Fibroblast of lung (primary cell): ENCODE data around the gene PNMA8B. TPM values are rescaled to one million over a fixed set of nuclear protein-coding genes. Genes with fewer than 3 reads are reported as not detected.

ENCODE experiments used
- DNase-seq, 2 donors: peaks; one replicate each; pipeline versions ENCODE4 v3.0.0 to v3.0.0-alpha.2; 2010; ENCODE audit warnings: low read depth in 2 of 2
- H2AFZ ChIP-seq: 2 replicates; pipeline ENCODE4 v1.5.1; 2012; ENCODE audit warnings: low read length, control low read depth, inconsistent platforms
- H3K27ac ChIP-seq: 2 replicates; pipeline ENCODE4 v1.5.1; 2011; ENCODE audit warnings: low read length, control low read depth; ENCODE audit not compliant: insufficient read depth
- H3K27me3 ChIP-seq: 2 replicates; pipeline ENCODE4 v1.5.1; 2011; ENCODE audit warnings: mild to moderate bottlenecking, low read length; ENCODE audit not compliant: control insufficient read depth, insufficient read depth
- H3K36me3 ChIP-seq: 2 replicates; pipeline ENCODE4 v1.5.1; 2011; ENCODE audit warnings: low read length; ENCODE audit not compliant: control insufficient read depth, insufficient read depth
- H3K4me1 ChIP-seq: 2 replicates; pipeline ENCODE4 v1.5.1; 2011; ENCODE audit warnings: low read length; ENCODE audit not compliant: control insufficient read depth, insufficient read depth; ENCODE audit errors: extremely low read depth
- H3K4me2 ChIP-seq: 2 replicates; pipeline ENCODE4 v1.5.1; 2011; ENCODE audit warnings: low read length, control low read depth; ENCODE audit not compliant: insufficient read depth; ENCODE audit errors: extremely low read depth
- H3K4me3 ChIP-seq, 4 experiments: fragments of 200-600 bp in 1 of 4; sonication (generic) in 1 of 4; replicated peaks in 1 of 4; 2 replicates each; pipeline ENCODE4 v1.5.1; 2011 to 2016; ENCODE audit warnings: low read length in 4 of 4, low read depth in 3 of 4, mild to moderate bottlenecking in 3 of 4, control low read depth in 2 of 4, inconsistent platforms in 1 of 4, mixed read lengths in 1 of 4; ENCODE audit not compliant: insufficient read depth in 1 of 4; ENCODE audit errors: control extremely low read depth in 1 of 4
- H3K79me2 ChIP-seq: 2 replicates; pipeline ENCODE4 v1.5.1; 2012; ENCODE audit warnings: mild to moderate bottlenecking, low read length, inconsistent platforms; ENCODE audit not compliant: control insufficient read depth, insufficient read depth
- H3K9ac ChIP-seq: 2 replicates; pipeline ENCODE4 v1.5.1; 2011; ENCODE audit warnings: mild to moderate bottlenecking, low read length, control low read depth; ENCODE audit not compliant: insufficient read depth
- H3K9me3 ChIP-seq: 2 replicates; pipeline ENCODE4 v1.5.1; 2012; ENCODE audit warnings: low read depth, low read length; ENCODE audit not compliant: control insufficient read depth, insufficient read depth
- H4K20me1 ChIP-seq: 2 replicates; pipeline ENCODE4 v1.5.1; 2011; ENCODE audit warnings: low read length; ENCODE audit not compliant: control insufficient read depth, insufficient read depth; ENCODE audit errors: extremely low read depth
- CTCF ChIP-seq, 2 donors: IDR thresholded peaks in 1 of 2; conservative IDR thresholded peaks in 1 of 2; 1 replicate in 1 of 2; 2 replicates in 1 of 2; pipeline ENCODE4 v1.5.1; 2011 to 2012; ENCODE audit warnings: low read length in 2 of 2, control low read depth in 1 of 2, inconsistent platforms in 1 of 2, low read depth in 1 of 2, mild to moderate bottlenecking in 1 of 2
- EZH2 ChIP-seq: IDR thresholded peaks from 2 replicates; pipeline ENCODE4 v1.5.1; 2012; ENCODE audit warnings: low read length, control low read depth, mild to moderate bottlenecking; ENCODE audit errors: missing control alignments
- polyA plus RNA-seq, 2 donors: library from polyadenylated mRNA; depleted of rRNA in 1 of 2; stranded (reverse) in 1 of 2; unstranded in 1 of 2; fragments of >200 nt; gene quantifications; 2 replicates each; pipeline ENCODE4 v1.2.1, GENCODE V29; 2011 to 2012; ENCODE audit warnings: missing spikeins in 1 of 2
- total RNA-seq: library from RNA; depleted of rRNA; stranded (reverse); fragments of >200 nt; gene quantifications from 2 replicates; pipeline ENCODE4 v1.2.1, GENCODE V29; 2014

The PNMA8B gene
- total and polyA plus RNA-seq, 2 donors (not counting 1 experiment from before 2014, with no cell fraction given), result 0.14 to 1.7 TPM

DNA sequence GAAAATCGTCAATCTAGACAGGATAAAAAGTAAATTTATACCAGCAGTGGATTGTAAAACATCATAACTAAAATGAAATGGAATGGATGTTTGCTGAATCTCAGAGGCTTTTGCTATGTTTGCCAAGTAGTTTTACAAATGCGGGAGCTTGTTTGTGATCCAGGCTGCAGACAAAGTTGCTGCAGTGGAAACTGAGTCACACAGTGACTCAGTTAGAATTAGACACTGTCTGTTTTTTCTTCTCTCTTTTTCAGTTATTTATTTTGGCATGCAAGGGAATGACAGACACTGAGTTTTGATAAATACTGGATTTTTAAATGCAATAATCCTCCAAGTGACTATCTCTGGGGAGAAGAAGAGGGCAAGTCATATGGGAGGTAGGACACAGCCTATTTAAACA is 19.7 kb downstream of the PNMA8B start:
- Histone ChIP-seq H3K4me2 (no peak overlapping the region), H3K4me3 (no peak overlapping the region), H3K36me3 (no peaks in the 10 kb centered on the region), H3K9ac (no peak overlapping the region), H3K27ac (no peak overlapping the region), H3K4me1 (peaks cover 4% of the 10 kb centered on the region), H3K79me2 (no peaks in the 10 kb centered on the region), H4K20me1 (no peaks in the 10 kb centered on the region), H3K9me3 (no peaks in the 10 kb centered on the region), H2AFZ (no peak overlapping the region), H3K27me3 (no peaks in the 10 kb centered on the region)
- no peak for TF ChIP-seq CTCF (conservative IDR thresholded peaks at IDR 0.05 in 1 of 2, IDR thresholded peaks at IDR 0.05 in 1 of 2; ENCODE audit: low read depth in 1 of 2, low read length in 2 of 2)
- TF ChIP-seq EZH2, result no peak
- peak in 1 of 2 donors; percentile 60 for DNase-seq

DNA sequence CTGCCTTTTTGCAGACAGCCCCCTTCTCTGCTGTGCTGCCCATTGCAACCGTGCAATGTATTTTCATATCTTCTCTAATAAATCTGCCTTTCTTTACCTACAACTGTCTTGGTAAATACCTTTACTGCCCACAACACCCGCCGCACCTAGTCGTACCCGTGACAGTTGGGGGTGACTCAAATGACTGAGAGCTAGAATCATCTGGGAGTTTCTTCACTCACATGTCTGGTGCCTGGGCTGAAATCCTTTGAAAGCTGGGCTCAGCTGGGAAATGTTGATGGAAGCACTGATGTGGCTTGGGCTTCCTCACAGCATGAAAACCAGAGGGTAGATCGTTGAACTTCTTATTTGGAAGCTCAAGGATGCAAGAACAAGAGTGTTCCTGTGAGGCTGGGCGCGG is 21.5 kb downstream of the PNMA8B start:
- Histone ChIP-seq H3K36me3 (no peaks in the 10 kb centered on the region), H3K9ac (no peak overlapping the region), H4K20me1 (no peaks in the 10 kb centered on the region), H3K79me2 (no peaks in the 10 kb centered on the region), H3K27ac (no peak overlapping the region), H3K27me3 (no peaks in the 10 kb centered on the region), H3K4me3 (no peak overlapping the region), H2AFZ (no peak overlapping the region), H3K4me2 (no peak overlapping the region), H3K9me3 (no peaks in the 10 kb centered on the region), H3K4me1 (no peaks in the 10 kb centered on the region)
- no peak for DNase-seq
- TF ChIP-seq EZH2 (no peak), CTCF (conservative IDR thresholded peaks at IDR 0.05 in 1 of 2, IDR thresholded peaks at IDR 0.05 in 1 of 2; ENCODE audit: low read depth in 1 of 2, low read length in 2 of 2) (no peak)

DNA sequence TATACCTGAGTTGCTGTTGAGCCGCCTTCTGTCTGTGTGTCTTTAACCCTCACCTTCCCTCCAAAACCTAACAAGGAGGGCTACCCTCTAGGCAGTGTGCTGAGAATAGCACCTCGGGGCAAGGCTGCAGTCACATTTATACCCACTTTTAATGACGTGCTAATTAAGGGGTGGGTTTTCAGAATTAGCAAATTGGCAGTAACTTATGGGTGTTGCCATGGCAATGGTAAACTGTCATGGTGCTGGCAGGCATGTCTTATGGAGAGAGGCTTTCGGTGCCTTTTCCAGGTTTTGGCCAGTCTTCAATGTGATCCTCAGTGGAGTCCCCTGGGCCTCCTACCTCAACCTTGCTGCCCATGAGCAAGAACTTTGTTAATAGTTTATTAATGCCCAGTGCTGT is 23.1 kb downstream of the PNMA8B start:
- H4K20me1 ChIP-seq, result no peaks in the 10 kb centered on the region
- H3K27ac ChIP-seq, result no peak overlapping the region
- no peaks in the 10 kb centered on the region for H3K36me3 ChIP-seq
- H3K9ac ChIP-seq, result no peak overlapping the region
- H3K79me2 ChIP-seq, result no peaks in the 10 kb centered on the region
- no peak overlapping the region for H3K4me3 ChIP-seq
- no peak for DNase-seq
- H2AFZ ChIP-seq, result no peak overlapping the region
- H3K4me2 ChIP-seq, result no peak overlapping the region
- TF ChIP-seq EZH2, result no peak
- no peak for TF ChIP-seq CTCF (conservative IDR thresholded peaks at IDR 0.05 in 1 of 2, IDR thresholded peaks at IDR 0.05 in 1 of 2; ENCODE audit: low read depth in 1 of 2, low read length in 2 of 2)
- no peaks in the 10 kb centered on the region for H3K27me3 ChIP-seq
- no peaks in the 10 kb centered on the region for H3K9me3 ChIP-seq
- no peaks in the 10 kb centered on the region for H3K4me1 ChIP-seq
